Mesodermal cell (in vitro differentiated cells): Measurements from ENCODE around the gene PDCD2L. TPM values are rescaled to one million over a fixed set of nuclear protein-coding genes. Genes with fewer than 3 reads are reported as not detected.

Experiments used
- H3K27ac ChIP-seq: 2 replicates; pipeline ENCODE4 v1.7.0; 2013; ENCODE audit warnings: mild to moderate bottlenecking, low read depth, low read length, moderate library complexity; ENCODE audit not compliant: severe bottlenecking
- H3K36me3 ChIP-seq: 2 replicates; pipeline ENCODE4 v1.7.1; 2013; ENCODE audit warnings: mild to moderate bottlenecking, low read length, moderate library complexity; ENCODE audit not compliant: control insufficient read depth, insufficient read depth
- H3K4me1 ChIP-seq: one replicate; pipeline ENCODE4 v1.7.1; 2013; ENCODE audit warnings: mild to moderate bottlenecking, low read length; ENCODE audit not compliant: insufficient read depth, control insufficient read depth, poor library complexity, severe bottlenecking
- H3K4me3 ChIP-seq: 2 replicates; pipeline ENCODE4 v1.7.0; 2013; ENCODE audit warnings: low read length, control low read depth, mild to moderate bottlenecking; ENCODE audit not compliant: insufficient read depth, poor library complexity, severe bottlenecking; ENCODE audit errors: extremely low read depth
- H3K9me3 ChIP-seq: 2 replicates; pipeline ENCODE4 v1.7.1; 2013; ENCODE audit warnings: mild to moderate bottlenecking, low read length, moderate library complexity; ENCODE audit not compliant: control insufficient read depth
- WGBS, 2 experiments: methylation state at CpG; one replicate each; pipeline ENCODE4 v1.1.5; 2013; ENCODE audit warnings: missing lambda C conversion rate in 2 of 2; ENCODE audit not compliant: insufficient coverage in 2 of 2; 5-methylcytosine and 5-hydroxymethylcytosine counted together
- polyA plus RNA-seq, 2 experiments: library from polyadenylated mRNA; stranded (reverse); fragments of 50-300 nt; gene quantifications; one replicate each; pipeline ENCODE4 v1.2.3, GENCODE V29; 2013

PDCD2L gene
- 13.3 TPM for polyA plus RNA-seq (2013, experiment 1 of 2)
- 14.5 TPM for polyA plus RNA-seq (2013, experiment 2 of 2)

GRCh38 chr19:34404109-34404909, at the start of gene PDCD2L:
Gene PDCD2L, plus strand, starts transcription at chr19:34404399. Its CDS starts 32 bp downstream, at chr19:34404431.
- Histone ChIP-seq H3K9me3 (no peaks in the 10 kb centered on the region), H3K4me1 (no peaks in the 10 kb centered on the region), H3K4me3 (peak within 1 kb of the TSS; percentile 91), H3K36me3 (peaks cover 32% of the 10 kb centered on the region), H3K27ac (no peak within 1 kb of the TSS)
- 1% methylated on average over 64 to 68 of the region's 69 CpGs for WGBS, 2 experiments

- Histone ChIP-seq H3K4me3 (no peak overlapping the region), H3K36me3 (peaks cover 41% of the 10 kb centered on the region), H3K4me1 (peaks cover 7% of the 10 kb centered on the region), H3K27ac (no peak overlapping the region), H3K9me3 (no peaks in the 10 kb centered on the region)
- WGBS, 2 experiments, result 83 to 95% methylated on average over 3 to 7 of the region's 8 CpGs
These were observed 49.0 kb upstream of the PDCD2L start for GRCh38 chr19:34355201-34355600.

GRCh38 chr19:34356875-34357274, 47.3 kb upstream of the PDCD2L start:
- Histone ChIP-seq H3K36me3 (peaks cover 30% of the 10 kb centered on the region), H3K27ac (no peak overlapping the region), H3K4me3 (no peak overlapping the region), H3K4me1 (peaks cover 7% of the 10 kb centered on the region), H3K9me3 (no peaks in the 10 kb centered on the region)
- 95 to 100% methylated on average over 3 of the region's 4 CpGs for WGBS, 2 experiments

- no peak overlapping the region for H3K4me3 ChIP-seq
These were observed 46.8 kb upstream of the PDCD2L start for GRCh38 chr19:34357431-34357830.

GRCh38 chr19:34359140-34359953, 44.9 kb upstream of the PDCD2L start:
- 8 to 9% methylated on average over 56 to 58 of the region's 61 CpGs for WGBS, 2 experiments
- H3K4me3 ChIP-seq, result peak overlapping the region; percentile 38

More at GRCh38 chr19:34357431-34357830, 46.8 kb upstream of the PDCD2L start:
- H3K4me1 ChIP-seq, result peaks cover 7% of the 10 kb centered on the region
- WGBS, 2 experiments, result 97 to 100% methylated on average over 1 to 4 of the region's 4 CpGs
- peaks cover 25% of the 10 kb centered on the region for H3K36me3 ChIP-seq
- no peak overlapping the region for H3K27ac ChIP-seq
- no peaks in the 10 kb centered on the region for H3K9me3 ChIP-seq

GRCh38 chr19:34359954-34360315, 44.3 kb upstream of the PDCD2L start:
- WGBS, 2 experiments, result 93 to 94% methylated on average over 6 of the region's 7 CpGs
- Histone ChIP-seq H3K9me3 (no peaks in the 10 kb centered on the region), H3K36me3 (peaks cover 7% of the 10 kb centered on the region), H3K4me1 (peaks cover 7% of the 10 kb centered on the region), H3K27ac (peak overlapping the region; percentile 65), H3K4me3 (peak overlapping the region; percentile 38)

More at GRCh38 chr19:34359140-34359953, 44.9 kb upstream of the PDCD2L start:
- H3K4me1 ChIP-seq, result peaks cover 7% of the 10 kb centered on the region
- peak overlapping the region; percentile 65 for H3K27ac ChIP-seq
- peaks cover 13% of the 10 kb centered on the region for H3K36me3 ChIP-seq
- H3K9me3 ChIP-seq, result no peaks in the 10 kb centered on the region

GRCh38 chr19:34360354-34360909, 43.8 kb upstream of the PDCD2L start:
- WGBS, 2 experiments, result 84 to 92% methylated on average over 7 of the region's 9 CpGs

GRCh38 chr19:34362679-34363069, 41.5 kb upstream of the PDCD2L start:
- WGBS, 2 experiments, result 80 to 100% methylated on average over 1 of the region's 3 CpGs

More at GRCh38 chr19:34360354-34360909, 43.8 kb upstream of the PDCD2L start:
- H3K27ac ChIP-seq, result no peak overlapping the region
- H3K4me3 ChIP-seq, result no peak overlapping the region
- peaks cover 7% of the 10 kb centered on the region for H3K4me1 ChIP-seq
- H3K36me3 ChIP-seq, result peaks cover 3% of the 10 kb centered on the region
- H3K9me3 ChIP-seq, result no peaks in the 10 kb centered on the region

GRCh38 chr19:34363094-34363493, 41.1 kb upstream of the PDCD2L start:
- H3K27ac ChIP-seq, result no peak overlapping the region
- H3K4me1 ChIP-seq, result peaks cover 7% of the 10 kb centered on the region
- no peak overlapping the region for H3K4me3 ChIP-seq
- 74 to 78% methylated on average over 4 of the region's 4 CpGs for WGBS, 2 experiments
- no peaks in the 10 kb centered on the region for H3K9me3 ChIP-seq
- H3K36me3 ChIP-seq, result peaks cover 18% of the 10 kb centered on the region

More at GRCh38 chr19:34362679-34363069, 41.5 kb upstream of the PDCD2L start:
- peaks cover 14% of the 10 kb centered on the region for H3K36me3 ChIP-seq
- no peak overlapping the region for H3K4me3 ChIP-seq
- no peak overlapping the region for H3K27ac ChIP-seq
- no peaks in the 10 kb centered on the region for H3K9me3 ChIP-seq
- peaks cover 7% of the 10 kb centered on the region for H3K4me1 ChIP-seq

GRCh38 chr19:34363930-34364329, 40.3 kb upstream of the PDCD2L start:
- H3K36me3 ChIP-seq, result peaks cover 27% of the 10 kb centered on the region
- no peak overlapping the region for H3K4me3 ChIP-seq
- 95 to 100% methylated on average over 1 to 4 of the region's 5 CpGs for WGBS, 2 experiments
- H3K9me3 ChIP-seq, result no peaks in the 10 kb centered on the region
- no peaks in the 10 kb centered on the region for H3K4me1 ChIP-seq
- H3K27ac ChIP-seq, result no peak overlapping the region
